Vagina (tissue), 2 donors: ENCODE results near the gene DOCK1.

ENCODE experiments used
- POLR2A ChIP-seq, 2 donors: fragments of 450-650 bp; IDR thresholded peaks; one replicate each; pipeline ENCODE4 v1.6.1; 2017; ENCODE audit warnings: antibody characterized with exemption in 2 of 2, mild to moderate bottlenecking in 2 of 2, moderate library complexity in 2 of 2
- POLR2AphosphoS5 ChIP-seq, 2 donors: sonication (generic); formaldehyde crosslinking; IDR thresholded peaks; one replicate each; pipeline ENCODE4 v1.9.0; 2017; ENCODE audit warnings: antibody characterized with exemption in 2 of 2, mild to moderate bottlenecking in 2 of 2, low read depth in 1 of 2; ENCODE audit not compliant: insufficient read depth in 1 of 2
- TF ChIP-seq, protein P1 (sequence below), 3 experiments: fragments of 450-650 bp in 2 of 3; fragments of 200-600 bp in 1 of 3; sonication (generic) in 1 of 3; IDR thresholded peaks; one replicate each; pipeline ENCODE4 v1.5.1; 2017 to 2019; ENCODE audit warnings: antibody characterized with exemption in 3 of 3, mild to moderate bottlenecking in 2 of 3, moderate library complexity in 2 of 3

DNA sequence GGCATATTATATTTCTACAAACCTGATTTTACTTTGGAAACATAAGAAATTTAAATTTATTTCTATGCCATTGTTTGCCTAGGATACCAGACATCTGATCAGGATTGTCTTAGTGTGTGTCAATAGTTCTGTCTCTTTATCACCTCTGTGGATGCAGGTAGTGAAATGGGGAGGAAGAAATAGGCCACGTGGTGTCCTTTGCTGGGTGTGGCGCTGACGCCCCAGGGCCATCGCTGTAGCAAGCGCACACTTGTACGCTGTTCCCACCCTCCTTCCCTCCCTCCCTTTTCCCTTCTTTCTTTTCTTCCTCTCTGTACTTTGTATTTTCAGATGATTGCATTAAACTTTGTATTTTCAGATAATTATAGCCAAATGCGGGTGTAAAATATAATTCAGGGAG is 5.0 kb downstream of the DOCK1 start:
- TF ChIP-seq, protein P1, sequence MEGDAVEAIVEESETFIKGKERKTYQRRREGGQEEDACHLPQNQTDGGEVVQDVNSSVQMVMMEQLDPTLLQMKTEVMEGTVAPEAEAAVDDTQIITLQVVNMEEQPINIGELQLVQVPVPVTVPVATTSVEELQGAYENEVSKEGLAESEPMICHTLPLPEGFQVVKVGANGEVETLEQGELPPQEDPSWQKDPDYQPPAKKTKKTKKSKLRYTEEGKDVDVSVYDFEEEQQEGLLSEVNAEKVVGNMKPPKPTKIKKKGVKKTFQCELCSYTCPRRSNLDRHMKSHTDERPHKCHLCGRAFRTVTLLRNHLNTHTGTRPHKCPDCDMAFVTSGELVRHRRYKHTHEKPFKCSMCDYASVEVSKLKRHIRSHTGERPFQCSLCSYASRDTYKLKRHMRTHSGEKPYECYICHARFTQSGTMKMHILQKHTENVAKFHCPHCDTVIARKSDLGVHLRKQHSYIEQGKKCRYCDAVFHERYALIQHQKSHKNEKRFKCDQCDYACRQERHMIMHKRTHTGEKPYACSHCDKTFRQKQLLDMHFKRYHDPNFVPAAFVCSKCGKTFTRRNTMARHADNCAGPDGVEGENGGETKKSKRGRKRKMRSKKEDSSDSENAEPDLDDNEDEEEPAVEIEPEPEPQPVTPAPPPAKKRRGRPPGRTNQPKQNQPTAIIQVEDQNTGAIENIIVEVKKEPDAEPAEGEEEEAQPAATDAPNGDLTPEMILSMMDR (IDR thresholded peaks at IDR 0.05) = no peak
- TF ChIP-seq POLR2AphosphoS5 (IDR thresholded peaks at IDR 0.05; ENCODE audit: insufficient read depth in 1 of 2, low read depth in 1 of 2) (no peak), POLR2A (IDR thresholded peaks at IDR 0.05) (no peak)
